UCSD-AML1 (cell line): ENCODE results near the gene COMMD3.
A peak's percentile ranks its signal among the peaks of the same experiment; 100 is the strongest.
"Not testable (repeated sequence)": the region's sequence is repeated elsewhere in the genome, so short reads cannot be mapped to it uniquely, and the experiment has no call there.

Experiments
- DNase-seq: peaks from one replicate; lab custom pipeline; 2025; ENCODE audit not compliant: unreplicated experiment; lab: John Stamatoyannopoulos, UW

The COMMD3 gene

GRCh38 chr10:22338185-22338900 is 22.2 kb downstream of the COMMD3 start:
- no peak for DNase-seq

- no peak for DNase-seq
These were observed 22.7 kb downstream of the COMMD3 start for GRCh38 chr10:22338931-22339330.

DNA sequence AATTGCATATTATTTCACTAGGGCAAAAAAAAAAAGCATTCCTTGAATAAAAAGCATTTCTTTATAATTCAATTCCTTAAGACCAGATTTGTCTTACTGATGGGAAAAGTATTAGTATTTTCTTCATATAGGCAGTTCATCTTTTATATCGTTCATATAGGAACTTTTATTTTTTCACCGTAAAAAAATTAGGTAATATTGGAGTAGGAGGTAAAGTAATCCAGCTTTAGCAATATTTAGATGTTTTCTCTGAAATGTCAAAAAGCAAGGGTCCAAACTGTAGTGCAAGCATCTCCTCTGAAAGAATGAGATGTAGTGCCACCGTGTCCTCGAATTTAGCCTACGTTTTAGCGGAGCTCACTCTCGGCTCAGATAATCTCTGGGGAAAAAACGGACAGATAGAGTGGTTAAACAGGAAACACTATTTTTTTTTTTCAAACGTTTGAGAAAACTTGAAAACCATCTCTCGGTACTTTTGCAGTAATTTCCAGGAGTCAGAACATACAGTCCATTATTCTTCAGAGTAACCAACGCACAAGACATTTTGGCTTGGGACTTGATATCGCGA is 23.7 kb downstream of the COMMD3 start:
- DNase-seq = no peak

DNA sequence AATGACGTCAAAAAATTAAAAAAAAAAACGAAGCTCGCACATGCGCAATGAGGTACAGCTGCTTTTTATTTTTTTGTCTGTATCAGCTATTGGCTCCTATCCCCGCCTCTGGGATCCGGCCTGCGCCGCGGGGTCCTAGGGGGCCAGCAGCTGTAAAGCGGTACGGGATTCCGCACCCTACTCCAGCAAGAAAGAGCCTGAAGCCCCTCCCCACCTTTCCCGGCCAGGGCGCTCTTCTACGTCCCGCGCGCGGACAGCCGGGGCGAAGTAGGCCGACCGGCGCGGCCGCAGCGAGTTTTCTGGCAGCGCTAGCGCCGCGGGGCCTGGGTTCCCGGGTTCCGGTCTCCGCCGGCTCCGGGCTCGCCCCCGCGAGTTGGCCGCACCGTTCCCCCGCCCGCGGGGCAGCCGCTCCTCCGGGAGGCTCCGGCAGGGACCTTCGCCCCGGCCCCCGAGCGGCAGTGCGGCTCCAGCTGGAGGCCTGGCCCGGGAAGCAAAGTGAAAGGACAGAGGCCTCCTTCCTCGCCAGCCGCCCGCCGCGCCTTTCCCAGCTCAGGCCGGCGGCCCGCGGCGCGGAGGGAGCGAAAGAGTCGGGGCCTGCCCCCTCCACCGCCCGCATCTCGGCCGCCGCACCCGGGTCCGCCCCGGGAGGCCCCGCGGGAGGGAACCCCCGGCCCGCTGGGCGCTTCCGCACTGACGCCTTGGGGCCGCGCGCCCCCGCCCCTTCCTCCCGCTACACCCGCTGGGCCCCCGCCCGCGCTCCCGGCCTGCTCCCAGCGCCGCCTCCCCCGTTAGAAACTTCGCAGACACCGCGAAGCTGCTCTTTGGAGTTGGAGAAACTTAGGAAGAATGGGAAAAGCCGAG is 24.4 kb downstream of the COMMD3 start:
- DNase-seq = peak; percentile 81

DNA sequence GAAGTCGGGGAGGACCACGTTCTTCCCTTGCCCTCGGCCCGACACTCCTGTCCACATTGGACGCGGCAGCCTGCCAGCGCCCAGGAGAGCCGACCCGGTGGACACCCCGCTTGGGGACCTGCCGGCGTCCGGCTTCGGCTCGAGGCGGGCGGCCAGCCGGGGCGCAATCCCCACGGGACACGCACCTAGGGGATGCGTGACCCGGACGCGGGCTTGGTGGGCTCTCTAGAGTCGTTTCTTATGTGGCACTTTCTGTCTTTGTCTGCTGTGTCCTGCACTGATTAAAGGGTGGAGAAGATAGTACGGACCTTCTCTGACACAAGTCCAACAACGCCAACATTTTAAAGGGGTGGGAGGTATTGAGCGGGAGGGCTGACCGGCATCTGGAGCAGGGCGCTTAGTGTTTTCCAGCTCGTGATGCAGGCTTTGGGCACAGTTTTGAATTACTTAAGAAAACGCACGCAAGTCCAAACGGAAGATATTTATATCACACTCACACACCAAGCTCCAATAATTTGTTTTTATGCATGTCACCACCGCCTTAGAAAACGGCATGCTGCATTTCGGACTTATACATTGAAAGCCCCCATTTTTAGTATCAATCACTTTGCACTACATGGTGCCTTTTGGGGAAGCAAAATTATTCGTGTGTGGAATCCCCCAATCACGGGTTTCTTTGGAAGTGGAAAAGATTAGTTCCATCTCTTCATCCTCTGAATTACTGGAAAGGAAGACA is 25.2 kb downstream of the COMMD3 start:
- no peak for DNase-seq

- DNase-seq = no peak
These were observed 25.7 kb downstream of the COMMD3 start for GRCh38 chr10:22341926-22342196.

DNA sequence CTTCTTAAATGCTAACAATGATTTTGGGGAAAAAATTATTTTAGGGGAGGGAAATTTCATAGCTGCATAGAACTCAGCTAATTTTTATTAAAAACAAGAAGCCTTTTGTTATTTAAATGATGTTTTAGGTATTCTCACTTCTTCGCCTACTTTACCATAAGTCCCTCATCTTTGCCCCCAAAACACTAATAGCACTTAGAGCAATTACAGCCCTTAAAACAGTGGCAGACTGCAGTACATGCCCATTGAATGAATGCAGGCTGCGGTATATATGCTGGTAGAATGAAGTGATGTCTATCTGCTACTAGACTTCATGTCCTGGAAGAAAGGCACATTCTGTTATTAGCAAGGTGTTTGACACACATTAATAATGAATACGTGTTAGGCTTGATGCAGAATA is 26.2 kb downstream of the COMMD3 start:
- DNase-seq = no peak

DNA sequence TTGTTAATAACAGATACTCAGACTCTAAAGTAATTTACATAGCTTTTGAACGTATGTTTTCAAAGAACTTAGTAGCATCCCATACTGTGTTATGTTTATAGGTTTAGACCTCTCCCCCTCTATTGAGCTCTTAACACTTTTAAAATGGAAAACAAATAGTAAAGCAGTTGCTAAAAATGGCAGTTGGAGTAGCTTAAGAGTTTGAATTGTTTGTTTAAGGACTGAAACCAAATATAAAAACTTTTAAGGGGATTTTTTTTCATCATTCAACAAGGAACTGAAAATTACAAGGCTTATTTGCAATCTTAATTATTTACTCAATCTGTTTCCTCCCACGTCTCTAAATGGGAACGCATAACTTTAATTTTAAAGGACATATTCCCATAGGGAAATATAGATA is 27.5 kb downstream of the COMMD3 start:
- DNase-seq = no peak

DNA sequence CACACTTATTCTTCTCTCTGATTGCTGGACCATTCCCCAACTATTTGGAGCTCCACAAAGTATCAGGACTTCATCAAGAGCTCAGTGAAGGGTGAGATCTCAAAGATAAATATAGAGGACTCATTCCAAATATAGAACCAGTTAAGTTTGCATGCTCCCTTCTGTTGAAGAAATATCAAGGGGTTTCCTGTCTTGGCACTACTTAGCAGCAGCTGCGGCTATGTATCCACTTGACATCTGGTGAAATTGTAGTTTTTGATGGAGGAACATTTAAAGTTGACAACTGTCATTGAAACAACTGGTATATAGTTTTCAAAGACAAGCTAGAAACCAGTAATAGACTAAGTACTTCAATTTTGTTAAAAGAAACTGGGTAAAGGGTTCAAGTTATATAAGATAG is 28.1 kb downstream of the COMMD3 start:
- DNase-seq = no peak

- DNase-seq = no peak
These were observed 28.7 kb downstream of the COMMD3 start for GRCh38 chr10:22344781-22345300.

DNA sequence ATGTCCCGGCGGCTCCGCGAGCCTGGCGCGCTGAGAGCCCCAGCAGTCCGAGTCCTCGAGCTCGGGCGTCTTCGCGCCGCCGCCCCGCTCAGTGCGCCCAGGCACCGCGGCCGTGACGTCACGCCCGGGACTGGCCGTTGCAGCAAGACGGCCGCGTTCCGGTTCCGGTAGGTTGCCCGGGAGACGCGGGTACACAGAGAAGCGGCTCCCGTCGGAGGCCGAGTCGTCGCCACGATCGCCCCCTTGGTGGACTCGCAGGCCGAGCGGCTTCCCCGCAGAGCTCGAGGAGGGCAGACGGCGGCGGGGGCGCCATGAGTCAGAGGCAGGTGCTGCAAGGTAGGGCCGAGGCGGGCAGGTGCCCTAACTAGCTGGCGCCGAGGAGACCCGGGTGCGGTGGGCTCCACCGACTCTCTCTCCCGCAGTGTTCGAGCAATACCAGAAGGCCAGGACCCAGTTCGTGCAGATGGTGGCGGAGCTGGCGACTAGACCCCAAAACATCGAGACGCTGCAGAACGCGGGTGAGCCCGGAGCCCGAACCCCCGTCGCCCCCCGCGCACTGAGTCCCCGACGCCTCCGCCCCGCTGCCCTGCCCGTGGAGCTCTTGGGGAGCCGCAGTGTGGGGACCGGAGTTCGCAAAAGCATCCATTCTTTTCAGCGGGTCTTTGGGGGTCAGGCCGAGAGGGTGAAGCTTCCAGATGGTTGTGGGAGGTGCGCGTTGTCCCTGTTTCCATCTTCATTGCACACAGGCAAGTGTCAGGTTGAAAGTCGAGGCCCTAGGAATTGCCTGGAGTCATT is 29.3 kb downstream of the COMMD3 start, which contains the start of gene SPAG6:
Gene SPAG6 (plus strand): TSS at position 196 of the 795 bp plus-strand sequence. CDS start 116 bp downstream, at position 312.
- peak; percentile 85 for DNase-seq

GRCh38 chr10:22346096-22346661 is 30.0 kb downstream of the COMMD3 start:
- DNase-seq = no peak

DNA sequence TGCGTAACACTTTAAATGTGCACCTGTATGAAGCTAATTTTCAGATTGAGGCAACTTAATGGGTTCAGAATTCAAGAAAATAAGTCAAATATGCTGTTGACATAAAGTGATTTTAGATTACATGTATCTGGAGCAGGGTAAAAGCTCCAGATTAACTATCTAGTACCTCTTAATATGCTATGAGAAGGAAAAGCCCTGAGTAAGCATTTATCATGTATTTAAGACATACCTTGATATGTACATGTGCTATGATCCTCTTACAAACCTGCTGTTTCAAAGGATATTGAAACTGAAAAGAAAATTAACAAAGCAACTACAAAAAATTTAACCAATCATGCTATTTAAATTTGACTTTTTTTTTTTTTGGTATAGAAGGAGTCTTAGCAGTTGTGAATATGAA is 33.6 kb downstream of the COMMD3 start:
- no peak for DNase-seq

GRCh38 chr10:22351131-22351703 is 35.0 kb downstream of the COMMD3 start:
- DNase-seq = no peak

DNA sequence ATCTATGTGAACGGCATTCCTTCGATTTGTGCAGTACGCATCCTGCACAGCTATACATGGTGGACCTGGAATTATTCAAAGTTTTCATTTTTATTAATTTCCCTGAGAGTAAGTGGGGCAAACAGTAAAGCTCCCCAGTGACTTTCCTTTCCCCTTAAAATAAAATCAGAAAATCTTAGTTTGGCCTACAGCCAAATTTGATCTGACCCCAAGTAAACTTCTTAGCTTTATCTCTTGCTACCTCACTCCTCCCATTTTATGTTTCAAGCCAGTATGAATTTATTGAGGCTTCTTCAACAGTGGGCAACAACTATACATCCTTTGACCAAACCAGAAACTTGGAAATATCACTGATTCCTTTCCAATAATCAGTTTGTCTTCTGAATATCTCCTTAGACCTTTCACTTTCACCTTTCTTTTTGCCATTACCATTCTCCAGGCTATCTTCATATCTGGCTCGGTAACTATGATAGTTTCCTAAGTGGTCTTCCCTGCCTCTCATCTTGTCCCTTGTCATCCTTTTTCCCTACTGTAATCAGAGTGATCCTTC is 40.2 kb downstream of the COMMD3 start:
- no peak for DNase-seq

DNA sequence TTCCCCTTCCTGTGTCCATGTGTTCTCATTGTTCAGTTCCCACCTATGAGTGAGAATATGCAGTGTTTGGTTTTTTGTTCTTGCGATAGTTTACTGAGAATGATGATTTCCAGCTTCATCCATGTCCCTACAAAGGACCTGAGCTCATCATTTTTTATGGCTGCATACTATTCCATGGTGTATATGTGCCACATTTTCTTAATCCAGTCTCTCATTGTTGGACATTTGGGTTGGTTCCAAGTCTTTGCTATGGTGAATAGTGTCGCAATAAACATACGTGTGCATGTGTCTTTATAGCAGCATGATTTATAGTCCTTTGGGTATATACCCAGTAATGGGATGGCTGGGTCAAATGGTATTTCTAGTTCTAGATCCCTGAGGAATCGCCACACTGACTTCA is 41.6 kb downstream of the COMMD3 start:
- DNase-seq = not testable (repeated sequence)

DNA sequence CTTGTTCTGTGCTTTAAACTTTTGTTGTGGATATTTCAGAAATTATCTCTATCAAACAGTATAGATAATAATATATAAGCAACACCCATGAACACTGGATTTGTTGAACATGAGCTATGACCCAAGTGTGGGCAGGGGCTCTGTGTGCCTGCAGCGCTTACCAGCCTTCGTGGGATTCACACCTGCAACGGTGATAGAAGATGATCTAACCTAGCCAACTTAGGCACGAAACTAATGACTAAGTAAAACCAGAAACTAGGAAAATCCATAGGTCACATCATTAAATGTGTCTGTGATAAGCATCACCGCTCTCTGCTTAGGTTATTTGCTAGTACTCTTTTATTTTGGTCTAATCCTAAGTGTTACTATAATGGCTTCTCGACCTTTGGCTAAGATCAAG is 47.1 kb downstream of the COMMD3 start:
- no peak for DNase-seq

GRCh38 chr10:22364407-22365140 is 48.4 kb downstream of the COMMD3 start:
- DNase-seq = no peak

DNA sequence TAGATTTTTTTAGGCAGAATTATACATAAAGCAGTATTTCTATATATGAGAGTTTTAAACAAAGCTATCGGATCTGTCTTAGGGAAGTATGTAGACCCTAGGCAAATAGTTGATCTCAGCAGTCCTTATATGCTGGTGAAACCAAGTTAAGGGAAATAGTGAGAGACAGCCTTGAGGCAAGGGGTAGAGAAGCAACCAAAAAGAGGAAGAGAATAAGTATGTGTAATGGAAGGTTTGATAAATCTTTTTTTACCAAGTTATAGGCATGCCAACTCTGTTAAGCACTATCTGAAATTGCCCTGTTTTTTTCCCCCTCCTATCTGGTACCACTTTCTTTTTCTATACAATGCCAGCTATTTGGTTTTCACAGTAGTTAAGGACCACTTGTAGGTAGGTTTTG is 49.0 kb downstream of the COMMD3 start:
- no peak for DNase-seq
